ENCODE results near the gene OLFML1.
A peak's percentile ranks its signal among the peaks of the same experiment; 100 is the strongest.

The OLFML1 gene

DNA sequence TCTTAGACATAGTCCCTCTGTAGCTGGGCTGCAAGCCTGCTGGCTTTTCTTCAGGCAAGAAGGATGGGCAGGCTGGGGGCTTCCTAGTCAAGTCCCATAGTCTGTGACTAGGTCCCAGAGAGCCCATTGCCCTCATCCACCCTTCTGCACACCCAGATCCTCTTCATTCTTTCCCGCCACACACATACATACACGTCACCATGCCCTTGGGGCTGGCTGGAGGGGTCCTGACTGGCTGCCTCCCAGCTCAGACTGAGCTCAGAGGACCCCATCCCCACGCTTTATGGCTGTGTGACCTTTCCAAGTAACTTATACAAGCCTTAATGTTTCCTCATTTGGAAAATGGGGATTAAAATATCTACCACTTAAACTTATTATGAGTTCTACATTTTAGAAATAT lies 14.9 kb downstream of the OLFML1 start:
- ChIA-PET CTCF (interaction anchor here (1.4 to 3.4 kb wide), 2 partner anchors 12 to 195 kb away, joined by 3 to 14 read pairs; partner anchors contain the start of gene PPFIBP2), POLR2A (no interaction called here)
- no peak overlapping the region for H3K27ac ChIP-seq (ENCODE audit: extremely low read depth, low read depth, low read length)
- TF ChIP-seq ZNF23 (tag by site-specific recombination; IDR thresholded peaks at IDR 0.05; ENCODE audit: borderline replicate concordance) (no peak), ZNF37A (tag by site-specific recombination; IDR thresholded peaks at IDR 0.05) (no peak), ZNF544 (tag by site-specific recombination; IDR thresholded peaks at IDR 0.05) (no peak), ZNF184 (tag by site-specific recombination; IDR thresholded peaks at IDR 0.05) (no peak)
- TF ChIP-seq, protein P1, sequence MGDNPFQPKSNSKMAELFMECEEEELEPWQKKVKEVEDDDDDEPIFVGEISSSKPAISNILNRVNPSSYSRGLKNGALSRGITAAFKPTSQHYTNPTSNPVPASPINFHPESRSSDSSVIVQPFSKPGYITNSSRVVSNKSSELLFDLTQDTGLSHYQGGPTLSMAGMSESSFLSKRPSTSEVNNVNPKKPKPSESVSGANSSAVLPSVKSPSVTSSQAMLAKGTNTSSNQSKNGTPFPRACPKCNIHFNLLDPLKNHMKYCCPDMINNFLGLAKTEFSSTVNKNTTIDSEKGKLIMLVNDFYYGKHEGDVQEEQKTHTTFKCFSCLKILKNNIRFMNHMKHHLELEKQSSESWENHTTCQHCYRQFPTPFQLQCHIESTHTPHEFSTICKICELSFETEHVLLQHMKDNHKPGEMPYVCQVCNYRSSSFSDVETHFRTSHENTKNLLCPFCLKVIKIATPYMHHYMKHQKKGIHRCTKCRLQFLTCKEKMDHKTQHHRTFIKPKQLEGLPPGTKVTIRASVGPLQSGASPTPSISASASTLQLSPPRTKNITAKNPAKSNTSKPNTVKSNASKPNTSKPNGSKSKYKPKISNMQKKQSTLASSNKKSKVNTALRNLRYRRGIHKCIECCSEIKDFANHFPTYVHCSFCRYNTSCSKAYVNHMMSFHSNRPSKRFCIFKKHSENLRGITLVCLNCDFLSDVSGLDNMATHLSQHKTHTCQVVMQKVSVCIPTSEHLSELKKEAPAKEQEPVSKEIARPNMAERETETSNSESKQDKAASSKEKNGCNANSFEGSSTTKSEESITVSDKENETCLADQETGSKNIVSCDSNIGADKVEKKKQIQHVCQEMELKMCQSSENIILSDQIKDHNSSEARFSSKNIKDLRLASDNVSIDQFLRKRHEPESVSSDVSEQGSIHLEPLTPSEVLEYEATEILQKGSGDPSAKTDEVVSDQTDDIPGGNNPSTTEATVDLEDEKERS (tag by site-specific recombination; IDR thresholded peaks at IDR 0.05): no peak
- TF ChIP-seq, protein P2, sequence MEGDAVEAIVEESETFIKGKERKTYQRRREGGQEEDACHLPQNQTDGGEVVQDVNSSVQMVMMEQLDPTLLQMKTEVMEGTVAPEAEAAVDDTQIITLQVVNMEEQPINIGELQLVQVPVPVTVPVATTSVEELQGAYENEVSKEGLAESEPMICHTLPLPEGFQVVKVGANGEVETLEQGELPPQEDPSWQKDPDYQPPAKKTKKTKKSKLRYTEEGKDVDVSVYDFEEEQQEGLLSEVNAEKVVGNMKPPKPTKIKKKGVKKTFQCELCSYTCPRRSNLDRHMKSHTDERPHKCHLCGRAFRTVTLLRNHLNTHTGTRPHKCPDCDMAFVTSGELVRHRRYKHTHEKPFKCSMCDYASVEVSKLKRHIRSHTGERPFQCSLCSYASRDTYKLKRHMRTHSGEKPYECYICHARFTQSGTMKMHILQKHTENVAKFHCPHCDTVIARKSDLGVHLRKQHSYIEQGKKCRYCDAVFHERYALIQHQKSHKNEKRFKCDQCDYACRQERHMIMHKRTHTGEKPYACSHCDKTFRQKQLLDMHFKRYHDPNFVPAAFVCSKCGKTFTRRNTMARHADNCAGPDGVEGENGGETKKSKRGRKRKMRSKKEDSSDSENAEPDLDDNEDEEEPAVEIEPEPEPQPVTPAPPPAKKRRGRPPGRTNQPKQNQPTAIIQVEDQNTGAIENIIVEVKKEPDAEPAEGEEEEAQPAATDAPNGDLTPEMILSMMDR (tag by site-specific recombination; IDR thresholded peaks at IDR 0.05): no peak
- no peaks in the 10 kb centered on the region for H3K9me3 ChIP-seq (ENCODE audit: control insufficient read depth, insufficient read depth, low read depth, low read length)
- H3K36me3 ChIP-seq (ENCODE audit: control insufficient read depth in 2 of 2, insufficient read depth in 1 of 2, low read length in 2 of 2): no peaks in the 10 kb centered on the region
- no peak overlapping the region for H3K4me3 ChIP-seq (ENCODE audit: low read depth, low read length)
- H3K4me1 ChIP-seq (ENCODE audit: control insufficient read depth, insufficient read depth, low read length): no peaks in the 10 kb centered on the region

DNA sequence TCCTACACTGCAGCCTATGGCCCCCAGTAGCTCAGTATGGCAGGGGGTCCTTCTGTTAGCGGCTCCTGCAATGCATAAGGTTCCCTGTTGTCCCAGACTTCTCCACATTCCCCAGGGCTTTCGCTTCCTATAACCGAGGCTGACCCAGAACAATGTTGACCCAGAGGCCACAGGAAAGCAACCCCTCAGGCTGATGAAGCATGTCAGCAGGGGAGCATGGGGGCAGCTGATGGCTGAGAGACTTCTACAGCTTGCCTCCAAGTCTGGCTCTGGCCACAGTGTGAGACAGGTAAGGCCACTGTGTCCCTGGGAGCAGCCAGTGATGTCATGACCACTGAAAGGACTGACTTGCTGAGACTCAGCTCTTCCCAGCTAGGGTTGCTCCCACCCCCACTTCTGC lies 15.9 kb downstream of the OLFML1 start:
- Histone ChIP-seq H3K36me3 (ENCODE audit: control insufficient read depth in 2 of 2, insufficient read depth in 1 of 2, low read length in 2 of 2) (no peaks in the 10 kb centered on the region), H3K27ac (ENCODE audit: extremely low read depth, low read depth, low read length) (no peak overlapping the region), H3K9me3 (ENCODE audit: control insufficient read depth, insufficient read depth, low read depth, low read length) (no peaks in the 10 kb centered on the region), H3K4me1 (ENCODE audit: control insufficient read depth, insufficient read depth, low read length) (no peaks in the 10 kb centered on the region), H3K4me3 (ENCODE audit: low read depth, low read length) (no peak overlapping the region)
- TF ChIP-seq HOXD13 (CRISPR knock-in tag; IDR thresholded peaks at IDR 0.05; ENCODE audit: borderline replicate concordance): no peak
- peak; percentile 56 for TF ChIP-seq ZIC2 (tag by site-specific recombination; IDR thresholded peaks at IDR 0.05)
- POLR2A ChIA-PET: no interaction called here
- CTCF ChIA-PET: interaction anchor here (0.7 to 3.4 kb wide), 4 partner anchors 8 to 194 kb away, joined by 3 to 14 read pairs (median 3); partner anchors contain the start of gene PPFIBP2

DNA sequence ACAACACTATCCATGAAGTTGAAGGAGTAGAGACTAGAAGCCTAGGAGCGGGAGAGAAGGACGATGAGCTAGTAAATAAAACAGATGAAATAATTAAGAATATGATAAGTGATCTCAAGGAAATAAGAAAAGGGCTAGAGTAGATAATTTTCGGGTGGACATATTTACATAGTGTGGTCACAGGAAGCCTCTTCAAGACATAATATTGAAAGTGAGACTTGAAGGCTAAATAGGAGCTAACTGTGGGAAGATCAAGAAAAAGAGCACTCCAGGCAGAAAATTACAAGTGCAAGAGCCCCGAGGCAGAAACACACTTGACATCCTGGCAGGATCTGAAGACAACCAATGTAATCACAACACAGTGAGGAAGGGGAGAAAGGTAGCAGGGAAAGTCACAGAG lies 16.6 kb downstream of the OLFML1 start:
- Histone ChIP-seq H3K4me3 (ENCODE audit: low read depth, low read length) (no peak overlapping the region), H3K36me3 (ENCODE audit: control insufficient read depth in 2 of 2, insufficient read depth in 1 of 2, low read length in 2 of 2) (no peaks in the 10 kb centered on the region), H3K9me3 (ENCODE audit: control insufficient read depth, insufficient read depth, low read depth, low read length) (no peaks in the 10 kb centered on the region), H3K27ac (ENCODE audit: extremely low read depth, low read depth, low read length) (no peak overlapping the region), H3K4me1 (ENCODE audit: control insufficient read depth, insufficient read depth, low read length) (no peaks in the 10 kb centered on the region)
- no peak for TF ChIP-seq ZNF274 (IDR thresholded peaks at IDR 0.05; ENCODE audit: low read length)
- TF ChIP-seq ZNF274 (tag by site-specific recombination; IDR thresholded peaks at IDR 0.05; ENCODE audit: borderline replicate concordance): no peak
- no peak for TF ChIP-seq FEZF1 (tag by site-specific recombination; IDR thresholded peaks at IDR 0.05)
- TF ChIP-seq ZNF157 (tag by site-specific recombination; IDR thresholded peaks at IDR 0.05): no peak
- TF ChIP-seq KLF1 (tag by site-specific recombination; IDR thresholded peaks at IDR 0.05): no peak
- POLR2A ChIA-PET: no interaction called here
- CTCF ChIA-PET: interaction anchor here (0.7 to 3.4 kb wide), 3 partner anchors 11 to 194 kb away, joined by 3 to 14 read pairs (median 3); partner anchors contain the start of gene PPFIBP2

DNA sequence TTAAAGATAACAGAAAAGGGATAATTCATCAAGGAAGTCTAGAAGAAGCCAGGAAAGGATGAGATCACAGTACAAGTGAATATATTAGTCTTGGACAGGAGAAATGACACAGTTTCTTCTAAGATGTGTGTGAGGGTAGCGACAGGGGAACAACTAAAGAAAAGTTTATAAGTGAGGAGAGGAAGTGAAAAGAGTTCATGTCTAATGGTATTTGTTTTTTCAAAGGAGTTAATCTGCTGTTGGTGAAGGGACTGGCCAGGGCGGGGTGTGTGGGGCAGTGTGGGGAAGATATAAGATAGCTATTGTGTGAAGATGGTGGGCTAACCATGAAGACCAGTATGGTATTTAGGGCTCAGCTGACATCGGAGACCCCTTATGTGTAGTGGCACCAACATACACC lies 20.9 kb downstream of the OLFML1 start:
- ChIA-PET POLR2A (no interaction called here), CTCF (interaction anchor here (0.7 to 1.6 kb wide), 2 partner anchors 19 to 159 kb away, joined by 3 to 5 read pairs; no protein-coding TSS in a partner anchor)
- Histone ChIP-seq H3K36me3 (ENCODE audit: control insufficient read depth in 2 of 2, insufficient read depth in 1 of 2, low read length in 2 of 2) (no peaks in the 10 kb centered on the region), H3K4me1 (ENCODE audit: control insufficient read depth, insufficient read depth, low read length) (no peaks in the 10 kb centered on the region), H3K4me3 (ENCODE audit: low read depth, low read length) (no peak overlapping the region), H3K9me3 (ENCODE audit: control insufficient read depth, insufficient read depth, low read depth, low read length) (no peaks in the 10 kb centered on the region), H3K27ac (ENCODE audit: extremely low read depth, low read depth, low read length) (no peak overlapping the region)
- TF ChIP-seq GLIS2 (tag by site-specific recombination; IDR thresholded peaks at IDR 0.05): no peak
- no peak for TF ChIP-seq ZFP69B (tag by site-specific recombination; IDR thresholded peaks at IDR 0.05)
- TF ChIP-seq SALL2 (tag by site-specific recombination; IDR thresholded peaks at IDR 0.05; ENCODE audit: borderline replicate concordance): no peak
- no peak for TF ChIP-seq ZNF561 (tag by site-specific recombination; IDR thresholded peaks at IDR 0.05; ENCODE audit: borderline replicate concordance)
- no peak for TF ChIP-seq ZNF555 (tag by site-specific recombination; conservative IDR thresholded peaks at IDR 0.05)
- TF ChIP-seq, protein P3, sequence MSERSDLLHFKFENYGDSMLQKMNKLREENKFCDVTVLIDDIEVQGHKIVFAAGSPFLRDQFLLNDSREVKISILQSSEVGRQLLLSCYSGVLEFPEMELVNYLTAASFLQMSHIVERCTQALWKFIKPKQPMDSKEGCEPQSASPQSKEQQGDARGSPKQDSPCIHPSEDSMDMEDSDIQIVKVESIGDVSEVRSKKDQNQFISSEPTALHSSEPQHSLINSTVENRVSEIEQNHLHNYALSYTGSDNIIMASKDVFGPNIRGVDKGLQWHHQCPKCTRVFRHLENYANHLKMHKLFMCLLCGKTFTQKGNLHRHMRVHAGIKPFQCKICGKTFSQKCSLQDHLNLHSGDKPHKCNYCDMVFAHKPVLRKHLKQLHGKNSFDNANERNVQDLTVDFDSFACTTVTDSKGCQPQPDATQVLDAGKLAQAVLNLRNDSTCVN (tag by site-specific recombination; optimal IDR thresholded peaks at IDR 0.05): no peak
- TF ChIP-seq, protein P4, sequence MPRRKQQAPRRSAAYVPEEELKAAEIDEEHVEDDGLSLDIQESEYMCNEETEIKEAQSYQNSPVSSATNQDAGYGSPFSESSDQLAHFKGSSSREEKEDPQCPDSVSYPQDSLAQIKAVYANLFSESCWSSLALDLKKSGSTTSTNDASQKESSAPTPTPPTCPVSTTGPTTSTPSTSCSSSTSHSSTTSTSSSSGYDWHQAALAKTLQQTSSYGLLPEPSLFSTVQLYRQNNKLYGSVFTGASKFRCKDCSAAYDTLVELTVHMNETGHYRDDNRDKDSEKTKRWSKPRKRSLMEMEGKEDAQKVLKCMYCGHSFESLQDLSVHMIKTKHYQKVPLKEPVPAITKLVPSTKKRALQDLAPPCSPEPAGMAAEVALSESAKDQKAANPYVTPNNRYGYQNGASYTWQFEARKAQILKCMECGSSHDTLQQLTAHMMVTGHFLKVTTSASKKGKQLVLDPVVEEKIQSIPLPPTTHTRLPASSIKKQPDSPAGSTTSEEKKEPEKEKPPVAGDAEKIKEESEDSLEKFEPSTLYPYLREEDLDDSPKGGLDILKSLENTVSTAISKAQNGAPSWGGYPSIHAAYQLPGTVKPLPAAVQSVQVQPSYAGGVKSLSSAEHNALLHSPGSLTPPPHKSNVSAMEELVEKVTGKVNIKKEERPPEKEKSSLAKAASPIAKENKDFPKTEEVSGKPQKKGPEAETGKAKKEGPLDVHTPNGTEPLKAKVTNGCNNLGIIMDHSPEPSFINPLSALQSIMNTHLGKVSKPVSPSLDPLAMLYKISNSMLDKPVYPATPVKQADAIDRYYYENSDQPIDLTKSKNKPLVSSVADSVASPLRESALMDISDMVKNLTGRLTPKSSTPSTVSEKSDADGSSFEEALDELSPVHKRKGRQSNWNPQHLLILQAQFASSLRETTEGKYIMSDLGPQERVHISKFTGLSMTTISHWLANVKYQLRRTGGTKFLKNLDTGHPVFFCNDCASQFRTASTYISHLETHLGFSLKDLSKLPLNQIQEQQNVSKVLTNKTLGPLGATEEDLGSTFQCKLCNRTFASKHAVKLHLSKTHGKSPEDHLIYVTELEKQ (tag by site-specific recombination; IDR thresholded peaks at IDR 0.05; ENCODE audit: borderline replicate concordance): no peak

All from HEK293 (cell line).